ENCODE data around the gene NPAS3. TPM values are rescaled to one million over a fixed set of nuclear protein-coding genes. Genes with fewer than 3 reads are reported as not detected.

Gene NPAS3
- total RNA-seq, 1 donor = 0.36 TPM

GRCh38 chr14:33702293-33702692 is 763.6 kb downstream of the NPAS3 start:
- no peak for DNase-seq (ENCODE audit: low read depth)
- TF ChIP-seq CTCF (IDR thresholded peaks at IDR 0.05; ENCODE audit: insufficient read depth, low read length) = no peak
- no peak overlapping the region for H3K4me3 ChIP-seq (ENCODE audit: low read depth, low read length)

GRCh38 chr14:33704481-33704880 is 765.8 kb downstream of the NPAS3 start:
- H3K4me3 ChIP-seq (ENCODE audit: low read depth, low read length) = no peak overlapping the region
- DNase-seq (ENCODE audit: low read depth) = no peak
- TF ChIP-seq CTCF (IDR thresholded peaks at IDR 0.05; ENCODE audit: insufficient read depth, low read length) = no peak

GRCh38 chr14:33705490-33705889 is 766.8 kb downstream of the NPAS3 start:
- no peak for TF ChIP-seq CTCF (IDR thresholded peaks at IDR 0.05; ENCODE audit: insufficient read depth, low read length)
- no peak overlapping the region for H3K4me3 ChIP-seq (ENCODE audit: low read depth, low read length)
- no peak for DNase-seq (ENCODE audit: low read depth)

GRCh38 chr14:33707716-33708115 is 769.0 kb downstream of the NPAS3 start:
- H3K4me3 ChIP-seq (ENCODE audit: low read depth, low read length) = no peak overlapping the region
- no peak for DNase-seq (ENCODE audit: low read depth)
- TF ChIP-seq CTCF (IDR thresholded peaks at IDR 0.05; ENCODE audit: insufficient read depth, low read length) = no peak

- DNase-seq (ENCODE audit: low read depth) = no peak
- H3K4me3 ChIP-seq (ENCODE audit: low read depth, low read length) = no peak overlapping the region
- TF ChIP-seq CTCF (IDR thresholded peaks at IDR 0.05; ENCODE audit: insufficient read depth, low read length) = no peak
These were observed 770.6 kb downstream of the NPAS3 start for GRCh38 chr14:33709283-33709682.

GRCh38 chr14:33709711-33710110 is 771.0 kb downstream of the NPAS3 start:
- H3K4me3 ChIP-seq (ENCODE audit: low read depth, low read length) = no peak overlapping the region
- no peak for DNase-seq (ENCODE audit: low read depth)
- no peak for TF ChIP-seq CTCF (IDR thresholded peaks at IDR 0.05; ENCODE audit: insufficient read depth, low read length)

GRCh38 chr14:33710273-33710672 is 771.6 kb downstream of the NPAS3 start:
- no peak for TF ChIP-seq CTCF (IDR thresholded peaks at IDR 0.05; ENCODE audit: insufficient read depth, low read length)
- no peak overlapping the region for H3K4me3 ChIP-seq (ENCODE audit: low read depth, low read length)
- no peak for DNase-seq (ENCODE audit: low read depth)
